GM12878 (cell line): ENCODE results near the gene RALGAPB. TPM values are rescaled to one million over a fixed set of nuclear protein-coding genes. Genes with fewer than 3 reads are reported as not detected.

Source experiments
- ATAC-seq: fragments of 200-7000 bp; cut with Tn5 transposase; 3 replicates; pipeline ENCODE4 v1.9.1; 2020; ENCODE audit warnings: mild to moderate bottlenecking, moderate library complexity
- BruUV-seq: library from RNA; stranded (reverse); fragments of 400-500 nt; replicated peaks from 2 replicates; lab custom pipeline; 2021; lab: Mats Ljungman, UMichigan
- CTCF ChIA-PET: fragments of 300-600 bp; sonication (Branson Sonifier 250); formaldehyde crosslinking; extraction: SDS; loops from one replicate; lab custom pipeline; 2021; ENCODE audit warnings: inconsistent platforms; lab: Yijun Ruan, JAX
- POLR2A ChIA-PET: fragments of 350-600 bp; formaldehyde crosslinking; extraction: SDS; loops from one replicate; lab custom pipeline; 2021; ENCODE audit warnings: inconsistent platforms; lab: Charles Lee
- RAD21 ChIA-PET: fragments of 300-600 bp; sonication (Branson Sonifier 250); formaldehyde crosslinking; loops from one replicate; lab custom pipeline; 2023; ENCODE audit warnings: antibody characterized with exemption; ENCODE audit not compliant: unreplicated experiment; lab: Charles Lee
- SMC1A ChIA-PET: fragments of 300-600 bp; sonication (Branson Sonifier 250); formaldehyde crosslinking; loops from one replicate; lab custom pipeline; 2023; ENCODE audit not compliant: unreplicated experiment, uncharacterized antibody; lab: Charles Lee
- DNase-seq: peaks from one replicate; pipeline ENCODE4 v3.0.0-alpha.2; 2011; ENCODE audit warnings: low read depth, low spot score
- FAIRE-seq: peaks from 3 replicates; lab custom pipeline; 2011; peaks lifted over from hg19 to GRCh38; lab: Jason Lieb, UNC
- H2AFZ ChIP-seq: 2 replicates; pipeline ENCODE4 v1.6.0; 2011; ENCODE audit warnings: low read depth, low read length, control low read depth; ENCODE audit not compliant: control insufficient read depth
- H3K27ac ChIP-seq: 2 replicates; pipeline ENCODE4 v1.5.1; 2011; ENCODE audit warnings: control low read depth; ENCODE audit not compliant: control insufficient read depth, insufficient read depth
- H3K27me3 ChIP-seq, 2 experiments: replicated peaks in 1 of 2; 2 replicates each; pipeline versions ENCODE4 v1.6.0 to v1.6.1; 2011; ENCODE audit warnings: low read length in 1 of 2; ENCODE audit not compliant: control insufficient read depth in 2 of 2, insufficient read depth in 2 of 2
- H3K36me3 ChIP-seq, 2 experiments: 2 replicates each; pipeline ENCODE4 v1.5.1; 2011; ENCODE audit warnings: low read length in 1 of 2; ENCODE audit not compliant: control insufficient read depth in 2 of 2, insufficient read depth in 2 of 2
- H3K4me1 ChIP-seq: 2 replicates; pipeline ENCODE4 v1.6.1; 2011; ENCODE audit warnings: mild to moderate bottlenecking, low read length, moderate library complexity, mixed read lengths; ENCODE audit not compliant: control insufficient read depth, insufficient read depth
- H3K4me2 ChIP-seq: 2 replicates; pipeline ENCODE4 v1.6.0; 2011; ENCODE audit warnings: control low read depth; ENCODE audit not compliant: control insufficient read depth, insufficient read depth
- H3K4me3 ChIP-seq: fragments of 200-600 bp; sonication (generic); 2 replicates; pipeline ENCODE4 v1.5.1; 2016
- H3K79me2 ChIP-seq: 2 replicates; pipeline ENCODE4 v1.6.0; 2011; ENCODE audit warnings: low read length; ENCODE audit not compliant: control insufficient read depth, insufficient read depth
- H3K9ac ChIP-seq: 2 replicates; pipeline ENCODE4 v1.8.0; 2011; ENCODE audit warnings: low read length, control low read depth, mixed read lengths; ENCODE audit not compliant: control insufficient read depth, insufficient read depth
- H3K9me3 ChIP-seq: replicated peaks from 3 replicates; pipeline ENCODE4 v1.5.1; 2011; ENCODE audit warnings: mild to moderate bottlenecking, low read length; ENCODE audit not compliant: control insufficient read depth, insufficient read depth
- H4K20me1 ChIP-seq: 2 replicates; pipeline ENCODE4 v1.6.0; 2011; ENCODE audit not compliant: control insufficient read depth, insufficient read depth
- ATF7 ChIP-seq: fragments of 450-650 bp; IDR thresholded peaks from 2 replicates; pipeline ENCODE4 v1.6.1; 2016; ENCODE audit warnings: low read depth, mild to moderate bottlenecking
- CEBPZ ChIP-seq: fragments of 150-350 bp; IDR thresholded peaks from 2 replicates; pipeline ENCODE4 v1.6.1; 2016; ENCODE audit warnings: low read depth, low read length
- CHD1 ChIP-seq: IDR thresholded peaks from 2 replicates; pipeline ENCODE4 v1.6.1; 2012; ENCODE audit warnings: low read depth, low read length, improper control_type of control experiment
- CREB1 ChIP-seq: IDR thresholded peaks from 2 replicates; pipeline ENCODE4 v1.6.1; 2012; ENCODE audit warnings: low read depth, mild to moderate bottlenecking, inconsistent platforms
- CREM ChIP-seq: IDR thresholded peaks from 2 replicates; pipeline ENCODE4 v1.6.1; 2014; ENCODE audit warnings: antibody characterized with exemption, low read depth
- E4F1 ChIP-seq: fragments of 450-650 bp; IDR thresholded peaks from 2 replicates; pipeline ENCODE4 v1.6.1; 2018; ENCODE audit warnings: borderline replicate concordance, mild to moderate bottlenecking; ENCODE audit not compliant: partially characterized antibody
- FOS ChIP-seq: IDR thresholded peaks from 3 replicates; pipeline ENCODE4 v1.6.1; 2011; ENCODE audit warnings: borderline replicate concordance; ENCODE audit not compliant: insufficient read length; ENCODE audit errors: extremely low read depth
- MEF2B ChIP-seq: fragments of 450-650 bp; IDR thresholded peaks from 2 replicates; pipeline ENCODE4 v1.6.1; 2018; ENCODE audit warnings: mild to moderate bottlenecking, moderate library complexity; ENCODE audit not compliant: partially characterized antibody, poor library complexity, severe bottlenecking
- MTA2 ChIP-seq: fragments of 450-650 bp; IDR thresholded peaks from 2 replicates; pipeline ENCODE4 v1.6.1; 2016; ENCODE audit warnings: low read depth, mild to moderate bottlenecking, moderate library complexity
- MXI1 ChIP-seq: fragments of 150-350 bp; IDR thresholded peaks from 2 replicates; pipeline ENCODE4 v1.6.1; 2011; ENCODE audit warnings: low read depth, mild to moderate bottlenecking, inconsistent platforms, low read length, improper control_type of control experiment
- SMAD1 ChIP-seq: fragments of 450-650 bp; IDR thresholded peaks from 2 replicates; pipeline ENCODE4 v1.6.1; 2018; ENCODE audit warnings: mild to moderate bottlenecking, low read depth; ENCODE audit not compliant: partially characterized antibody
- SP1 ChIP-seq: IDR thresholded peaks from one replicate; pipeline ENCODE4 v1.6.1; 2011; ENCODE audit warnings: low read depth, low read length
- YBX1 ChIP-seq: fragments of 450-650 bp; IDR thresholded peaks from 2 replicates; pipeline ENCODE4 v1.6.1; 2016; ENCODE audit warnings: antibody characterized with exemption
- ZBED1 ChIP-seq: IDR thresholded peaks from 2 replicates; pipeline ENCODE4 v1.6.1; 2016; ENCODE audit warnings: borderline replicate concordance
- ZNF207 ChIP-seq: fragments of 450-650 bp; IDR thresholded peaks from 2 replicates; pipeline ENCODE4 v1.6.1; 2014; ENCODE audit warnings: antibody characterized with exemption, mild to moderate bottlenecking, borderline replicate concordance
- ZNF24 ChIP-seq: fragments of 450-650 bp; IDR thresholded peaks from 2 replicates; pipeline ENCODE4 v1.6.1; 2017; ENCODE audit warnings: antibody characterized with exemption, mild to moderate bottlenecking
- WGBS: methylation state at CpG from one replicate; pipeline ENCODE4 v1.1.6; 2016; ENCODE audit warnings: low lambda C conversion rate; ENCODE audit not compliant: insufficient replicate concordance, insufficient coverage; ENCODE audit errors: missing lambda C conversion rate; 5-methylcytosine and 5-hydroxymethylcytosine counted together
- in situ Hi-C: fragments of 300-500 bp; cut with MboI; formaldehyde crosslinking; loops from 9 replicates; pipeline ENCODE4 v1.14.3; 2018; ENCODE audit warnings: mixed read lengths
- intact Hi-C: fragments of 100-400 bp; cut with micrococcal nuclease; formaldehyde crosslinking; loops from one replicate; pipeline ENCODE4 v1.14.2; 2022; ENCODE audit not compliant: unreplicated experiment
- polyA plus RNA-seq, 11 experiments: library from polyadenylated mRNA; depleted of rRNA in 4 of 11; unstranded in 6 of 11; stranded (reverse) in 5 of 11; fragments of >200 nt; fragmentation: Nextera tagmentation in 4 of 11; fragmentation: Illumina TruSeq in 1 of 11; extraction: Ambion mirVana in 4 of 11; extraction: Trizol in 1 of 11; gene quantifications; 1 replicate in 1 of 11; 2 replicates in 10 of 11; pipeline versions ENCODE4 v1.2.1 to v1.2.3, GENCODE V29; 2011 to 2016; ENCODE audit warnings: inconsistent platforms in 2 of 11, missing spikeins in 2 of 11, low read depth in 1 of 11
- total RNA-seq, 4 experiments: library from RNA; depleted of rRNA in 3 of 4; stranded (reverse); fragments of >200 nt in 3 of 4; fragmentation: Illumina TruSeq in 1 of 4; extraction: Trizol in 1 of 4; gene quantifications; 2 replicates each; pipeline versions ENCODE4 v1.2.1 to v1.2.3, GENCODE V29; 2013 to 2021

The RALGAPB gene
- total and polyA plus RNA-seq, 10 of the 15 experiments (the other 5 are each of a cell fraction or from before 2014, with no cell fraction given): 3.7 to 23.2 (median 15.5) TPM

- Histone ChIP-seq H3K4me3 (no peak overlapping the region), H3K4me2 (no peak overlapping the region), H4K20me1 (no peaks in the 10 kb centered on the region), H3K27me3 (no peaks in the 10 kb centered on the region), H3K9me3 (no peaks in the 10 kb centered on the region), H3K36me3 (peaks cover 0 to 24% of the 10 kb centered on the region in 2 experiments), H3K4me1 (no peaks in the 10 kb centered on the region), H3K79me2 (no peaks in the 10 kb centered on the region), H2AFZ (no peak overlapping the region), H3K27ac (peak overlapping the region; percentile 4; the same call in 1 of the 2 replicates), H3K9ac (no peak overlapping the region)
- ATAC-seq (no peak), DNase-seq (no peak), FAIRE-seq (no peak)
- CTCF ChIA-PET: interaction anchor here (0.6 to 0.9 kb wide), 2 partner anchors 350 to 437 kb away, joined by 3 to 7 read pairs; no protein-coding TSS in a partner anchor
- RAD21 ChIA-PET: no interaction called here
- intact Hi-C loops: no loop called here
- 0% methylated on average over 7 of the region's 7 CpGs for WGBS
- POLR2A ChIA-PET: no interaction called here
- no TSS peak for BruUV-seq
- SMC1A ChIA-PET: interaction anchor here (0.6 to 0.7 kb wide), 2 partner anchors 17 to 95 kb away, joined by 3 to 4 read pairs; no protein-coding TSS in a partner anchor
- in situ Hi-C loops: no loop called here
- TF ChIP-seq FOS: no peak
- no peak for TF ChIP-seq CREM
- no peak for TF ChIP-seq E4F1
- no peak for TF ChIP-seq ZBED1
- TF ChIP-seq ZNF207: no peak
- no peak for TF ChIP-seq CREB1
- no peak for TF ChIP-seq MTA2
- TF ChIP-seq ZNF24: no peak
- TF ChIP-seq SMAD1: no peak
- no peak for TF ChIP-seq MXI1
- TF ChIP-seq CHD1: no peak
- TF ChIP-seq YBX1: no peak
- TF ChIP-seq ATF7: no peak
- no peak for TF ChIP-seq SP1
- no peak for TF ChIP-seq MEF2B
- no peak for TF ChIP-seq CEBPZ
Measured at GRCh38 chr20:38543014-38543906, 70.6 kb downstream of the RALGAPB start.
